Measurements from ENCODE around the gene NTM. TPM values are rescaled to one million over a fixed set of nuclear protein-coding genes. Genes with fewer than 3 reads are reported as not detected.
"Not testable (repeated sequence)": the region's sequence is repeated elsewhere in the genome, so short reads cannot be mapped to it uniquely, and the experiment has no call there.

Gene NTM
- total and polyA plus RNA-seq, 9 donors: 0.16 to 8.5 (median 0.55) TPM; not detected in 3

DNA sequence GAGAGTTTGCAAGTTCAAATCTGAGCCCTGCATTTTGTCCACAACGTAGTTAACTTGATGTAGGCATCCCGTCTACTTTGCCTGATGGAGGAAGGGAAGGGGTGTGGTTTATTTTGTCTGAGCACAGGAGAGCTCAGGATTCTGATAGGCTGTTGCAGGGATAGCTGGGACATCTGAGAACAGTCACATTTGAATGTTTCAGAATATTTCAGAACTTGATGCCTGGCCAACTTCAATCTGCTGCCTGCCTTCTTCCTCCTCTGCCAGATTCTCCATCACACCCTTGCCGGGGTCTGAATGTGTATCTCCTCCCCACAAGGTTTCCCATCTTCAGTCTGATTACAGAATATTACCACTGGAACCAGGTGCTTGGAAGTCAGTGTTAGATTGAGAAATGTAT lies 51.6 kb downstream of the NTM start:
- DNase-seq: no peak
- Histone ChIP-seq H3K36me3 (no peaks in the 10 kb centered on the region), H3K27me3 (no peaks in the 10 kb centered on the region), H3K4me1 (ENCODE audit: insufficient read depth) (no peaks in the 10 kb centered on the region), H3K4me3 (no peak overlapping the region), H3K9me3 (no peaks in the 10 kb centered on the region), H3K27ac (no peak overlapping the region)
- intact Hi-C loops (cut with DNase I): no loop called here
- TF ChIP-seq EP300 (IDR thresholded peaks at IDR 0.05) (no peak), POLR2A (IDR thresholded peaks at IDR 0.05) (no peak)
- TF ChIP-seq, protein P1, sequence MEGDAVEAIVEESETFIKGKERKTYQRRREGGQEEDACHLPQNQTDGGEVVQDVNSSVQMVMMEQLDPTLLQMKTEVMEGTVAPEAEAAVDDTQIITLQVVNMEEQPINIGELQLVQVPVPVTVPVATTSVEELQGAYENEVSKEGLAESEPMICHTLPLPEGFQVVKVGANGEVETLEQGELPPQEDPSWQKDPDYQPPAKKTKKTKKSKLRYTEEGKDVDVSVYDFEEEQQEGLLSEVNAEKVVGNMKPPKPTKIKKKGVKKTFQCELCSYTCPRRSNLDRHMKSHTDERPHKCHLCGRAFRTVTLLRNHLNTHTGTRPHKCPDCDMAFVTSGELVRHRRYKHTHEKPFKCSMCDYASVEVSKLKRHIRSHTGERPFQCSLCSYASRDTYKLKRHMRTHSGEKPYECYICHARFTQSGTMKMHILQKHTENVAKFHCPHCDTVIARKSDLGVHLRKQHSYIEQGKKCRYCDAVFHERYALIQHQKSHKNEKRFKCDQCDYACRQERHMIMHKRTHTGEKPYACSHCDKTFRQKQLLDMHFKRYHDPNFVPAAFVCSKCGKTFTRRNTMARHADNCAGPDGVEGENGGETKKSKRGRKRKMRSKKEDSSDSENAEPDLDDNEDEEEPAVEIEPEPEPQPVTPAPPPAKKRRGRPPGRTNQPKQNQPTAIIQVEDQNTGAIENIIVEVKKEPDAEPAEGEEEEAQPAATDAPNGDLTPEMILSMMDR (IDR thresholded peaks at IDR 0.05): no peak
- 15 to 39% (median 37%) methylated on average over 3 of the region's 3 CpGs for WGBS, 3 donors

DNA sequence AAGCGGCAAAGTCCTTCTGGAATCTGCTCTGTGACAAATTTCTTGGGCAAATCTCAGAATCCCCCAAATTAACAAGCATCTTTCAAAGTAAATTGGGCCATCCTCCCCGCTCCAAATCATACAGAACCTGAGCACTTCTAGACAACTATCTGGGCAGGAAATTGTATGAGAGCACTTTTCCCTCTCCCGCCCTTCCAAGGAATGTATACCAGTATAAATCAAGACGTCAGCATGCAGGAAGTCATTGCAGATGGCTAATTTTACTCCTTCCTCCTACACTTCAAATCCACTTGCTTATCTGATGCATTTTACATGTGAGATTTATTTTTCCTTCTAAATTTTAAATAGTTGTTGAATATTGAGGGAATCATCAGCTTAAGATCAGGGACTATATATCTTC lies 52.1 kb downstream of the NTM start:
- Histone ChIP-seq H3K36me3 (no peaks in the 10 kb centered on the region), H3K4me1 (ENCODE audit: insufficient read depth) (no peaks in the 10 kb centered on the region), H3K27ac (no peak overlapping the region), H3K27me3 (no peaks in the 10 kb centered on the region), H3K4me3 (no peak overlapping the region), H3K9me3 (no peaks in the 10 kb centered on the region)
- DNase-seq: no peak
- no peak for TF ChIP-seq POLR2A (IDR thresholded peaks at IDR 0.05)
- TF ChIP-seq, protein P1 (IDR thresholded peaks at IDR 0.05): no peak
- intact Hi-C loops (cut with DNase I): no loop called here
- WGBS, 3 donors: 30 to 33% (median 31%) methylated on average over 4 of the region's 4 CpGs

DNA sequence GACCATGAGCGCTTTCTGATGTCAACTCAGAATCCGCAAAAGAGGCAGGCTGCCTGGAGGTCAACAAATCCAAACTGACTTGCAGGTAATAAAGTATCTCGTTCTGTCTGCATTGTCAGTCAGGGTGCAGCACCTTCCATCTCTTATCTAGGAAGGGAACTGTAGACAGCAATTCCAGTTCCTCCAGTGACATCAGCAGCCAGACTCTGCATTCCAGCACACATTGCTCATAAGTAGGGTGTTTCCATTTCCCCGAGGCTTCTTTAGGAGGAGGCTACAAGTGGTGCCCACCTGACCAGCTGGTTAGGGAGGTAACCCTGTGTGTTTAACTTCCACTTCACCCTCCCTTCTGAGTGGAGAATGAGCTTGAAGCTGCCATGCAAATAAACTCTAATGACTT lies 53.3 kb downstream of the NTM start:
- Histone ChIP-seq H3K9me3 (no peaks in the 10 kb centered on the region), H3K4me3 (no peak overlapping the region), H3K4me1 (ENCODE audit: insufficient read depth) (no peaks in the 10 kb centered on the region), H3K36me3 (no peaks in the 10 kb centered on the region), H3K27me3 (no peaks in the 10 kb centered on the region), H3K27ac (no peak overlapping the region)
- TF ChIP-seq, protein P1 (IDR thresholded peaks at IDR 0.05): no peak
- TF ChIP-seq POLR2A (IDR thresholded peaks at IDR 0.05): no peak
- TF ChIP-seq EP300 (IDR thresholded peaks at IDR 0.05): no peak
- 53 to 67% (median 56%) methylated on average over 4 of the region's 4 CpGs for WGBS, 3 donors
- no peak for DNase-seq
- intact Hi-C loops (cut with DNase I): no loop called here

DNA sequence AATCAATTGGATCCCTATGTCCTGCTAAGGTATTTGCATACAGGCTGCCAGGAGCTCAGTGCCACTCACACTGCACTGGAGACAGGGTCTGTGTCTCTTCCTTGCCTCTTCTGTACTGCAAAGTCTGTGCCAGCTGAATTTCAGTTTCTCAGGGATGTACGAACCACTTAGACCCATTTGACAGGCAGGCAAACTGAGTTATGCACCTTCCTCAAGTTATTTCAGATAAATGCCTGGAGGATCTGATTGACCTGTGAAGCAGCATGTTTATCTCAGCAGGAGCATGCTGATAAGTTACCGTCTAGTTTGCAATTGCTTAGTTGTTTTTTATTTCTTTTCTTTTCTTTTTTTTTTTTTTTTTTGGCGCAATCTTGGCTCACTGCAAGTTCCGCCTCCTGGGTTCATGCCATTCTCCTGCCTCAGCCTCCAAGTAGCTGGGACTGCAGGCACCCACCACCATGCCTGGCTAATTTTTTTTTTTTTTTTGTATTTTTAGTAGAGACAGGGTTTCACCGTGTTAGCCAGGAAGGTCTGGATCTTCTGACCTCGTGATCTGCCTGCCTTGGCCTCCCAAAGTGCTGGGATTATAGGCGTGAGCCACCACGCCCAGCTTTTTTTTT lies 54.0 kb downstream of the NTM start:
- H3K36me3 ChIP-seq; H3K27ac ChIP-seq; H3K4me3 ChIP-seq; H3K4me1 ChIP-seq (ENCODE audit: insufficient read depth); intact Hi-C loops (cut with DNase I); H3K9me3 ChIP-seq; H3K27me3 ChIP-seq; DNase-seq: not testable (repeated sequence)
- WGBS, 3 donors: 70 to 78% (median 77%) methylated on average over 8 of the region's 8 CpGs

DNA sequence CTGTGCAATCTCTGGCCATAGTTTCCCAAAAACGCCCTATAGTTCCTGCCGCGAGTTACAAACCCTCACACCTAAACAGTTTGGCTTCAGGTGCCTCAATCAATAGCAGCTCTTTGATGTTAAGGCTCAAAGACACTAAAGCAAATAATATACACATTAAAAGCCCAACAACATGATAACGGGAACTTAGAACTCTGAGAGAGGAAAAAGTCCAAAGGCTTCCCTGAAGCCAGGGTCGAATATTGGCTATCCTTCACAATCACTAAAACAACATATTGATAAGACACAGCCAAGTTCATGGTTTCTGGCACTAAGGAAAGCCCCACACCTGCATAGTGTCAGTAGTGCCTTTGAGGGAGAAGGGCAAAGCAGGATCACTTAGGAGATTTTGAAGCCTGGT lies 54.9 kb downstream of the NTM start:
- Histone ChIP-seq H3K27ac (no peak overlapping the region), H3K4me3 (no peak overlapping the region), H3K9me3 (no peaks in the 10 kb centered on the region), H3K27me3 (no peaks in the 10 kb centered on the region), H3K36me3 (no peaks in the 10 kb centered on the region), H3K4me1 (ENCODE audit: insufficient read depth) (no peaks in the 10 kb centered on the region)
- intact Hi-C loops (cut with DNase I): no loop called here
- WGBS, 3 donors: 55 to 65% (median 63%) methylated on average over 5 of the region's 5 CpGs
- no peak for DNase-seq
- TF ChIP-seq POLR2A (IDR thresholded peaks at IDR 0.05) (no peak), EP300 (IDR thresholded peaks at IDR 0.05) (no peak)
